ENCODE measurements around the gene SCO1. TPM values are rescaled to one million over a fixed set of nuclear protein-coding genes. Genes with fewer than 3 reads are reported as not detected.
"Not testable (repeated sequence)": the region's sequence is repeated elsewhere in the genome, so short reads cannot be mapped to it uniquely, and the experiment has no call there.

The SCO1 gene
- total RNA-seq, 2 donors from 2014 or later = 43.3 to 43.9 TPM

- Mint-ChIP-seq H3K9me3 (no peaks in the 10 kb centered on the region), H3K27ac (peak overlapping the region; percentile 89), H3K4me1 (peaks cover 17% of the 10 kb centered on the region), H3K4me3 (peak overlapping the region; percentile 83), H3K27me3 (ENCODE audit: insufficient read depth) (no peaks in the 10 kb centered on the region), H3K36me3 (ENCODE audit: low read depth) (peaks cover 24% of the 10 kb centered on the region)
- H3K27ac ChIP-seq (ENCODE audit: low read depth, low read length) = peak overlapping the region; percentile 72
- H3K9me3 ChIP-seq (ENCODE audit: control insufficient read depth, low read length) = no peaks in the 10 kb centered on the region
- peaks cover 9% of the 10 kb centered on the region for H3K4me1 ChIP-seq (ENCODE audit: control insufficient read depth, insufficient read depth, low read length)
- peak overlapping the region; percentile 68 for H3K9ac ChIP-seq (ENCODE audit: extremely low read depth, low read length, poor library complexity, severe bottlenecking)
- no peak for DNase-seq
- H3K27me3 ChIP-seq (ENCODE audit: control insufficient read depth, insufficient read depth, low read length, poor library complexity, severe bottlenecking) = no peaks in the 10 kb centered on the region
- H3K4me3 ChIP-seq (ENCODE audit: low read length) = peak overlapping the region; percentile 98
- WGBS, 2 experiments (ENCODE audit: insufficient coverage in 1 of 2, insufficient read length in 1 of 2) = 33 to 58% methylated on average over 8 to 15 of the region's 18 CpGs
- H3K36me3 ChIP-seq (ENCODE audit: control insufficient read depth, insufficient read depth, low read length) = peaks cover 23% of the 10 kb centered on the region
- TF ChIP-seq CTCF (conservative IDR thresholded peaks at IDR 0.05) = no peak
Measured at GRCh38 chr17:10698096-10698818, 924 bp upstream of the SCO1 start.

GRCh38 chr17:10695875-10696407, 1.4 kb downstream of the SCO1 start:
- DNase-seq; H3K9me3 ChIP-seq (ENCODE audit: control insufficient read depth, low read length); H3K27me3 Mint-ChIP-seq (ENCODE audit: insufficient read depth); H3K4me1 ChIP-seq (ENCODE audit: control insufficient read depth, insufficient read depth, low read length); H3K27me3 ChIP-seq (ENCODE audit: control insufficient read depth, insufficient read depth, low read length, poor library complexity, severe bottlenecking); H3K27ac ChIP-seq (ENCODE audit: low read depth, low read length); H3K27ac Mint-ChIP-seq; H3K9me3 Mint-ChIP-seq; H3K9ac ChIP-seq (ENCODE audit: extremely low read depth, low read length, poor library complexity, severe bottlenecking): not testable (repeated sequence)
- H3K4me3 ChIP-seq (ENCODE audit: low read length) = peak overlapping the region; percentile 98
- Mint-ChIP-seq H3K4me1 (peaks cover 17% of the 10 kb centered on the region), H3K4me3 (peak overlapping the region; percentile 83), H3K36me3 (ENCODE audit: low read depth) (peaks cover 39% of the 10 kb centered on the region)
- peaks cover 46% of the 10 kb centered on the region for H3K36me3 ChIP-seq (ENCODE audit: control insufficient read depth, insufficient read depth, low read length)
- WGBS, 2 experiments (ENCODE audit: insufficient coverage in 1 of 2, insufficient read length in 1 of 2) = 87 to 88% methylated on average over 9 to 17 of the region's 17 CpGs

GRCh38 chr17:10687499-10687898, 9.8 kb downstream of the SCO1 start:
- H3K36me3 Mint-ChIP-seq (ENCODE audit: low read depth) = peaks cover 75% of the 10 kb centered on the region
- no peak for DNase-seq
- 91% methylated on average over 2 of the region's 2 CpGs; no CpG with 5 or more reads in 1 of the 2 experiments for WGBS, 2 experiments (ENCODE audit: insufficient coverage in 1 of 2, insufficient read length in 1 of 2)
- no peaks in the 10 kb centered on the region for H3K4me1 ChIP-seq (ENCODE audit: control insufficient read depth, insufficient read depth, low read length)
- H3K4me3 Mint-ChIP-seq = no peak overlapping the region
- H3K27ac ChIP-seq (ENCODE audit: low read depth, low read length) = no peak overlapping the region
- no peaks in the 10 kb centered on the region for H3K27me3 ChIP-seq (ENCODE audit: control insufficient read depth, insufficient read depth, low read length, poor library complexity, severe bottlenecking)
- H3K36me3 ChIP-seq (ENCODE audit: control insufficient read depth, insufficient read depth, low read length) = peaks cover 90% of the 10 kb centered on the region
- no peak for TF ChIP-seq CTCF (conservative IDR thresholded peaks at IDR 0.05)
- H3K9me3 Mint-ChIP-seq = no peaks in the 10 kb centered on the region
- no peak overlapping the region for H3K9ac ChIP-seq (ENCODE audit: extremely low read depth, low read length, poor library complexity, severe bottlenecking)
- H3K27ac Mint-ChIP-seq = no peak overlapping the region
- H3K9me3 ChIP-seq (ENCODE audit: control insufficient read depth, low read length) = no peaks in the 10 kb centered on the region
- H3K27me3 Mint-ChIP-seq (ENCODE audit: insufficient read depth) = no peaks in the 10 kb centered on the region
- H3K4me3 ChIP-seq (ENCODE audit: low read length) = no peak overlapping the region
- no peaks in the 10 kb centered on the region for H3K4me1 Mint-ChIP-seq
